HG03175 (cell line): Measurements from ENCODE around the gene POP5.

Source experiments
- ATAC-seq: cut with Tn5 transposase; IDR thresholded peaks from one replicate; pipeline ENCODE4 v1.9.1; 2021; ENCODE audit warnings: mild to moderate bottlenecking, moderate library complexity; ENCODE audit not compliant: unreplicated experiment

POP5 gene

GRCh38 chr12:120590741-120591407 is 9.7 kb upstream of the POP5 start:
- ATAC-seq, result no peak

GRCh38 chr12:120588948-120589930 is 8.0 kb upstream of the POP5 start:
- ATAC-seq, result no peak

DNA sequence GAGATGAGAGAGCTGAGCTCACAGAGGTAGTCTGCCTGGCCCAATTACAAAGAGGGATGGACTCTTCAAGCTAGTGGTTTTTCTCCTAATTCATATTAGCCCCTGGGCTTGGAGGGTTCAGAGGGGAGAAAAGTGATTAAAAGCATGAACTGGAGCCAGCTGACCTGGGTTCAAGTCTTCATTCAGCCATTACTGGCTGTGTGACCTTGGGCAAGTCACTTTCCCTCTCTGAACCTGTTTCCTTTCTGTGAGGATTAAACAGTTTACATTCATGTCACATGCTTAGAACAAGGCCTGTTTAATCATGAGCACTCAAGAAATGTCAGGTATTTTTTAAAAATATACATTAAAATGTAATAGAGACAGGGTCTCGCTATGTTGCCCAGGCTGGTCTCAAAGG is 7.2 kb upstream of the POP5 start:
- no peak for ATAC-seq

- ATAC-seq, result no peak
Measured at GRCh38 chr12:120586860-120587259, 5.7 kb upstream of the POP5 start.

DNA sequence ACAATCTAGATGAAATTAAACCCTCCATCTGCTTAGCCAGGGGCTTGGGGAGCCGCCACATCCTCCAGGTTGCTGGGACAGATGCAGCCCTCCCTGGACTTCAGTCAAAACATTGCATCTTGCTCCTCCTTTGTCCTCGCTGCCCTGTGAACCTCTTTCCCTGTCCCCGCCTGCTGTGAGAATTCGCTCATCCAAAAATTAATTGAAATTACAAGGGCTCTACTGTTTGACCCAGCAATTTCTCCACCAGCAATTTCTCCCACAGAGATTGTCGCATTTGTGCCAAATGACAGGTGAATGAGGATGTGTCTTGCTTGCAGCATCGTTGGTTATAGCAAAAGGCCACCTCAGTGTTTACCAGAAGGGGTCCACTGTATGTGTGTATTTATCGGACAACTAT is 5.0 kb upstream of the POP5 start:
- no peak for ATAC-seq

- ATAC-seq, result no peak
Measured at GRCh38 chr12:120584343-120585149, 3.3 kb upstream of the POP5 start.

DNA sequence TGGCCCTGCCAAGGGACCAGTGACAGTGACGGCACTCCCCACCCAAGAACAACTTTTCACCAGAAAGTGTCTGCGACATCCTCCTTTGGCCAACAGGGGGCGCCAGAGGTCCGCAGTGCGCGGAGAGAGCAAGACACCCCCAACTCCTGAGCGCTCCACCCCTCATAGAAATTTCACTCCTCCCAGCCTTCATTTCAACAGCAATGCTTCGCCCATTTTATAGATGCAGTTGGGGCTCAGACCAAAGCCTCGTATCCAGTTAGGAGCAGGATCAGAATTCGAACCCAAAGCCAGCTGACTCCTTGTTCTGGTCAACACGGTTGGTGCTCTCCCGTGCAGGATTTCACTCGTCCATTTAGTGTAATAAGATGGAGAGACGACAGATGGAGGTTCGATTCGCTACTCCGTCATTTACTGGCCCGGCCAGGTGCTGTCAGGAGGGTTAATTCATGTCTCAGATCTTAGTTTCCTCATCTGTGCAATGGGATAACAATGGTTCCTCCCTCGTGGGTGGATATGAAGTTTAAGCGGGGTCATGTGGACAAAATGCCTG is 2.4 kb upstream of the POP5 start:
- no peak for ATAC-seq

- ATAC-seq, result no peak
Measured at GRCh38 chr12:120581998-120582397, 796 bp upstream of the POP5 start.

GRCh38 chr12:120579179-120579578 is 2.0 kb downstream of the POP5 start:
- ATAC-seq, result no peak

- no peak for ATAC-seq
Measured at GRCh38 chr12:120574106-120574505, 7.1 kb downstream of the POP5 start.

DNA sequence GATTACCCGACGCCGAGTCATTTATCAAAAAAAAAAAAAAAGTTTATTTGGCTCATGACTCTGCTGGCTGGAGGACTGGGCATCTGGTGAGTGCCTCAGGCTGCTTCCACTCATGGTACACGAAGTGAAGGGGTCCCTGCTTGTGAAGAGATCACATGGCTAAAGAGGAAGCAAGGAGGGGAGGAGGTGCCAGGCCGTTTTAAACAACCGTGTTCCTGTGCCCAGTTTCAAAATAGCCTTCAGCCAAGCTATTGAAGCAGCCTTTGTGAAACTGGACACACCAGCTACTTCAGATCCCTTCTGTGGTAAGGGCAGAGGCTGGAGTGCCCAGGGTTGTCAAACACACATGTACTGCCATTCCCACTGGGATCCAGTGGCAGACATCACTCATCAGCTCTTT is 7.6 kb downstream of the POP5 start:
- ATAC-seq, result no peak

- ATAC-seq, result no peak
Measured at GRCh38 chr12:120571299-120571698, 9.9 kb downstream of the POP5 start.

DNA sequence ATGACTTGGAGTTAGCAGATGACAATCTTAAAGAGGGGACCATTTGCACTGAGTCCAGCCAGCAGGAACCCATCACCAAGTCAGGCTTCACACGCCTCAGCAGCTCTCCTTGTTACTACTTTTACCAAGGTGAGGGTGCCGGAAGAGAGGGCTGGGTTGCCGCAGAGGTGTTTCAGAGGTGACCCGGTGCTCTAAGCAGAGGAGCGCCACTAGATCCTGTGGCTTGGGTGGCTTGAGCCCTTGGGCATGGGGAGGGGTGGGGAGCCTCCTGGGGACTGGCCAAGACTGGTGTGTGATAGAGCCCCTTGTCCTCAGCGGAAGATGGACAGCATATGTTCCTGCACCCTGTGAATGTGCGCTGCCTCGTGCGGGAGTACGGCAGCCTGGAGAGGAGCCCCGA is 17.7 kb downstream of the POP5 start:
- no peak for ATAC-seq

- ATAC-seq, result no peak
Measured at GRCh38 chr12:120562906-120563305, 18.3 kb downstream of the POP5 start.

GRCh38 chr12:120557589-120557988 is 23.6 kb downstream of the POP5 start:
- no peak for ATAC-seq

GRCh38 chr12:120554678-120555077 is 26.5 kb downstream of the POP5 start:
- no peak for ATAC-seq

- ATAC-seq, result no peak
Measured at GRCh38 chr12:120546050-120546386, 35.2 kb downstream of the POP5 start.

DNA sequence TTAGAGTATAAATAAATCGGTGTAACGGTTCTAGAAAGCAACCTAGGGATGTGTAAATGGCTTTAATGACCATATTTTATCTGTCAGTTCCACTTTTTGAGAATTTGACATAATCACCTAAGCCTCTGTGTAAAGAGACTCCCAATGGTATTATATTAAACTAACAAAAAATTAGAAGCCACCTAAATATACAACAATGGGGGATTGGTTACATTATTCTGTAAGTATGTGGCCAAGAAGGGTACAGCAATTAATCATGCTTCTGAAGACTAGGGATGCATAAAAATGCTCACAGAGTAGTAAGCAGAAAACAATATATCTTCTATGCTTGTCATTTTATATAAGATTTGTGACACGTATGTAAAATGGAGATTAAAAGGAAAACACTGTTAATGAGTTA is 36.5 kb downstream of the POP5 start:
- ATAC-seq, result no peak

GRCh38 chr12:120542166-120542565 is 39.0 kb downstream of the POP5 start:
- ATAC-seq, result no peak

GRCh38 chr12:120540445-120540844 is 40.8 kb downstream of the POP5 start:
- no peak for ATAC-seq

DNA sequence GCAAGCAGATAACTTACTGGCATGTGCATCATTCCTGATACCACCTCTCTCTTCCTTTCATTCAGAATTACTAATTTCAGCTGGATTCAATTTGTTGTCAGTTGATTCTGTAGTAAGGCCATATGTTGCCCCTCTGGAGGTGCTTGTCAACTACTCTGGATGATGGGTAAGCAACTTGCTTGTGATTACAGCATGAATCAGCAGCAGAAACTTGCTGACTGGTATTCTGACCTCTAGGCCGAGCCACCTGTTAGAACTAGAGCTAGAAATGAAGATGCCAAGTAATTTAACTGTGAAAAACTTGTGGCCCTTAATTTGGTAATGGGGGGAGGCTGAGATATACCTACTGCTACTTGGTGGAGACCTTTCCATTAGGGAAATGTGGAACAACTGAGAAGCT is 41.9 kb downstream of the POP5 start:
- ATAC-seq, result no peak
